HEK293 (cell line): ENCODE results near the gene LY6G6F.

Experiments used
- CTCF ChIA-PET: fragments of 350-600 bp; formaldehyde crosslinking; extraction: SDS; loops from one replicate; lab custom pipeline; 2021; ENCODE audit warnings: antibody characterized with exemption; lab: Yijun Ruan, JAX
- POLR2A ChIA-PET: fragments of 300-600 bp; formaldehyde crosslinking; extraction: SDS; loops from one replicate; lab custom pipeline; 2020; ENCODE audit warnings: antibody characterized with exemption, inconsistent platforms; lab: Yijun Ruan, JAX
- H3K27ac ChIP-seq: fragments of 200-500 bp; sonication (Bioruptor generic); 2 replicates; pipeline ENCODE4 v1.5.1; 2014; ENCODE audit warnings: low read depth, low read length, control low read depth, inconsistent platforms; ENCODE audit errors: extremely low read depth
- H3K36me3 ChIP-seq, 2 experiments: fragments of 200-500 bp in 1 of 2; sonication (Bioruptor generic) in 1 of 2; 1 replicate in 1 of 2; 2 replicates in 1 of 2; pipeline ENCODE4 v1.5.1; 2014 to 2017; ENCODE audit warnings: inconsistent platforms in 2 of 2, low read length in 2 of 2; ENCODE audit not compliant: control insufficient read depth in 2 of 2, insufficient read depth in 1 of 2
- H3K4me1 ChIP-seq: fragments of 200-500 bp; sonication (Bioruptor generic); 2 replicates; pipeline ENCODE4 v1.5.1; 2014; ENCODE audit warnings: mild to moderate bottlenecking, low read length, inconsistent platforms; ENCODE audit not compliant: control insufficient read depth, insufficient read depth
- H3K4me3 ChIP-seq: 2 replicates; pipeline ENCODE4 v1.5.1; 2011; ENCODE audit warnings: low read depth, mild to moderate bottlenecking, control low read depth, low read length, moderate library complexity
- H3K9me3 ChIP-seq: fragments of 200-500 bp; sonication (Bioruptor generic); 2 replicates; pipeline ENCODE4 v1.5.1; 2014; ENCODE audit warnings: low read depth, low read length, inconsistent platforms; ENCODE audit not compliant: control insufficient read depth, insufficient read depth
- GLIS1 ChIP-seq: fragments of 450-650 bp; formaldehyde crosslinking; IDR thresholded peaks from 2 replicates; pipeline ENCODE4 v1.5.1; 2016; ENCODE audit warnings: missing biosample characterization, missing genetic modification characterization
- KLF8 ChIP-seq: fragments of 450-650 bp; formaldehyde crosslinking; IDR thresholded peaks from 2 replicates; pipeline ENCODE4 v1.5.1; 2016; ENCODE audit warnings: missing biosample characterization, missing genetic modification characterization
- KLF9 ChIP-seq: fragments of 450-650 bp; formaldehyde crosslinking; IDR thresholded peaks from 2 replicates; pipeline ENCODE4 v1.5.1; 2016; ENCODE audit warnings: missing biosample characterization, missing genetic modification characterization, low read depth
- OSR2 ChIP-seq: fragments of 450-650 bp; formaldehyde crosslinking; IDR thresholded peaks from 2 replicates; pipeline ENCODE4 v1.5.1; 2016; ENCODE audit warnings: missing biosample characterization, missing genetic modification characterization
- PRDM1 ChIP-seq: fragments of 450-650 bp; formaldehyde crosslinking; IDR thresholded peaks from 2 replicates; pipeline ENCODE4; 2016; ENCODE audit warnings: missing biosample characterization, missing genetic modification characterization
- ZBTB21 ChIP-seq: fragments of 450-650 bp; formaldehyde crosslinking; IDR thresholded peaks from 2 replicates; pipeline ENCODE4 v1.5.1; 2017; ENCODE audit warnings: missing biosample characterization, missing genetic modification characterization
- ZNF138 ChIP-seq: fragments of 450-650 bp; formaldehyde crosslinking; IDR thresholded peaks from 2 replicates; pipeline ENCODE4 v1.5.1; 2016; ENCODE audit warnings: missing biosample characterization, missing genetic modification characterization, borderline replicate concordance
- ZNF19 ChIP-seq: fragments of 450-650 bp; formaldehyde crosslinking; IDR thresholded peaks from 2 replicates; pipeline ENCODE4; 2016; ENCODE audit warnings: missing biosample characterization, missing genetic modification characterization, low read depth
- TF ChIP-seq, protein P1 (sequence below): fragments of 450-650 bp; formaldehyde crosslinking; IDR thresholded peaks from 2 replicates; pipeline ENCODE4 v1.5.1; 2016; ENCODE audit warnings: missing biosample characterization, missing genetic modification characterization
- TF ChIP-seq, protein P2 (sequence below): fragments of 450-650 bp; formaldehyde crosslinking; optimal IDR thresholded peaks from 2 replicates; pipeline ENCODE3; 2016; ENCODE audit warnings: missing biosample characterization, mild to moderate bottlenecking, missing genetic modification characterization
- TF ChIP-seq, protein P3 (sequence below): fragments of 450-650 bp; formaldehyde crosslinking; IDR thresholded peaks from 2 replicates; pipeline ENCODE4 v1.5.1; 2016; ENCODE audit warnings: missing biosample characterization, missing genetic modification characterization

LY6G6F gene

DNA sequence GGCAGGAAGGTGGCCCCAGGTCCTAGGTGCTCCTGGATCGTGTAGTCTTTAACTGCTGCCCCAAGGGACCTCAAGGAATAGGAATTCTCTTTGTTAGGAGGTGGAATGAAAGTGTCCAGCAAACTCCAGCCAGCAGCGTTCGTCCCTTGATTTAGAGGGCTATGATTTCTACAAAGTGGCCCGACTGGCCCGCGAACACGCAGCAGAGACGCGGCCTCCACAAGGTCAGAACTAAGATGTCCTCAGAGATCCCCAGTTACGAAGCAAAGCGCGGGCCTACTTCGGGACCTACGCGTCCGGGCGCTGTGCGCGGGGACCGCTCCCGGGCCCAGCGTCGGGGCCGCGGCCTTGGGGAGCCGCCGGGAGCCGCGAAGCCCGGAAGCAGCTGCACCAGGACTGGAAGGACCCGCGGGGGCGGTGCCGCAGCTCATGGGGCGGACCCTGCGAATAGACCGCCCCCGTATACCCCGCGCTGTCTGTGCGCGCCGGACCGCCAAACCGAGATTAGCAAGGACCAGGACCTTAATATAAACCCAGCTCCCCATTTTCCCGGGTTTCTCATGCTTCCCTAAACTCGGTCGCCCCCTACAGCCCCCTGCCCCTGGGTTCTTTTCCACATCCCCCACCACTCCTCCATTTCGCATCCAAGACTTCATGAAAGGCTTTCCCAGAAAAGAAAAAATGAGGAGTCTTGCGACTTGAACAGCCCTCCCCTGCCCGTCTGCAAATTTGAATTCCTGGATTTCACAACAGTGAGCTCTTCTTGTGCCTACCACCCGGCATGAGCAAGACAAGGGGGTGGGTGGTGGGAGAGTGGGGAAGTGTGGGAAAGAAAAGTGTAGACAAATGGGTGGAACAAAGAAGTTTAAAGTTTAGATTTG lies 46.0 kb upstream of the LY6G6F start, which contains the start of gene C6orf47 (continued):
- TF ChIP-seq, protein P1, sequence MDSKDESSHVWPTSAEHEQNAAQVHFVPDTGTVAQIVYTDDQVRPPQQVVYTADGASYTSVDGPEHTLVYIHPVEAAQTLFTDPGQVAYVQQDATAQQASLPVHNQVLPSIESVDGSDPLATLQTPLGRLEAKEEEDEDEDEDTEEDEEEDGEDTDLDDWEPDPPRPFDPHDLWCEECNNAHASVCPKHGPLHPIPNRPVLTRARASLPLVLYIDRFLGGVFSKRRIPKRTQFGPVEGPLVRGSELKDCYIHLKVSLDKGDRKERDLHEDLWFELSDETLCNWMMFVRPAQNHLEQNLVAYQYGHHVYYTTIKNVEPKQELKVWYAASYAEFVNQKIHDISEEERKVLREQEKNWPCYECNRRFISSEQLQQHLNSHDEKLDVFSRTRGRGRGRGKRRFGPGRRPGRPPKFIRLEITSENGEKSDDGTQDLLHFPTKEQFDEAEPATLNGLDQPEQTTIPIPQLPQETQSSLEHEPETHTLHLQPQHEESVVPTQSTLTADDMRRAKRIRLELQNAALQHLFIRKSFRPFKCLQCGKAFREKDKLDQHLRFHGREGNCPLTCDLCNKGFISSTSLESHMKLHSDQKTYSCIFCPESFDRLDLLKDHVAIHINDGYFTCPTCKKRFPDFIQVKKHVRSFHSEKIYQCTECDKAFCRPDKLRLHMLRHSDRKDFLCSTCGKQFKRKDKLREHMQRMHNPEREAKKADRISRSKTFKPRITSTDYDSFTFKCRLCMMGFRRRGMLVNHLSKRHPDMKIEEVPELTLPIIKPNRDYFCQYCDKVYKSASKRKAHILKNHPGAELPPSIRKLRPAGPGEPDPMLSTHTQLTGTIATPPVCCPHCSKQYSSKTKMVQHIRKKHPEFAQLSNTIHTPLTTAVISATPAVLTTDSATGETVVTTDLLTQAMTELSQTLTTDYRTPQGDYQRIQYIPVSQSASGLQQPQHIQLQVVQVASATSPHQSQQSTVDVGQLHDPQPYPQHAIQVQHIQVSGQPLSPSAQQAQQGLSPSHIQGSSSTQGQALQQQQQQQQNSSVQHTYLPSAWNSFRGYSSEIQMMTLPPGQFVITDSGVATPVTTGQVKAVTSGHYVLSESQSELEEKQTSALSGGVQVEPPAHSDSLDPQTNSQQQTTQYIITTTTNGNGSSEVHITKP (tag by site-specific recombination) = peak; percentile 61
- TF ChIP-seq ZBTB21 (tag by site-specific recombination) = no peak
- TF ChIP-seq KLF8 (tag by site-specific recombination) = peak; percentile 60
- TF ChIP-seq, protein P2, sequence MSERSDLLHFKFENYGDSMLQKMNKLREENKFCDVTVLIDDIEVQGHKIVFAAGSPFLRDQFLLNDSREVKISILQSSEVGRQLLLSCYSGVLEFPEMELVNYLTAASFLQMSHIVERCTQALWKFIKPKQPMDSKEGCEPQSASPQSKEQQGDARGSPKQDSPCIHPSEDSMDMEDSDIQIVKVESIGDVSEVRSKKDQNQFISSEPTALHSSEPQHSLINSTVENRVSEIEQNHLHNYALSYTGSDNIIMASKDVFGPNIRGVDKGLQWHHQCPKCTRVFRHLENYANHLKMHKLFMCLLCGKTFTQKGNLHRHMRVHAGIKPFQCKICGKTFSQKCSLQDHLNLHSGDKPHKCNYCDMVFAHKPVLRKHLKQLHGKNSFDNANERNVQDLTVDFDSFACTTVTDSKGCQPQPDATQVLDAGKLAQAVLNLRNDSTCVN = peak; percentile 95
- TF ChIP-seq, all 188 proteins: peak for 46

DNA sequence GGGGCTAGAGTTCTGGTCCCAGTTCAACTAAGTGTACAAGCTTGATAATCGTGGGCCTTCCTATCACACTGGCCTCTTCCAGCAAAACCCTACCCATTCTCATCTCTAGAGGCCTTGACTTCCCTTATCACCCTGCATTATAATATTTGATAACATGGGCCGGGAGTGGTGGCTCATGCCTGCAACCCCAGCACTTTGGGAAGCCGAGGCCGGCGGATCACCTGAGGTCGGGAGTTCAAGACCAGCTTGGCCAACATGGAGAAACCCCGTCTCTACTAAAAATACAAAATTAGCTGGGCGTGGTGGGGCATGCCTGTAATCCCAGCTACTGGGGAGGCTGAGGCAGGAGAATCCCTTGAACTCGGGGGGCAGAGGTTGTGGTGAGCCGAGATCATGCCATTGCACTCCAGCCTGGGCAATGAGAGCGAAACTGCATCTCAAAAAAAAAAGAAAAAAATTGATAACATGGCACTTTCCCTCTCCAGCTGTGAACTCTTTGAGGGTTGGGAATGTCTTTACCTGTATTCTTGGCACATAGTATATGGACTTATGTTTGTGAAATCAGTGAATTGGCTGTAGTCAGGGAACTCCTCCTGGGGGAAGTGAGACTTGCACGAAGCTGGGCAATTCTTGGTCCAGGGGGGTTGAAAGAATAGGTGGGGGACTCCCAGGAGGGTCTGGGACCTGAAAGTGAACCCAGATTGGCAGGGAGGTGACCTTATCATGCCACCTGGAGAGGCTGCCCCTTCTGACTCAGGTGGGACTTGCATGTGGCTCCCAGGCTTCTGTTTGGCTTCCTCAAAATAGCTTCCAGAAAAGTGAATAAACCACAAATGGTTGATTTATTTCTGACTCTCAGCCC lies 45.2 kb upstream of the LY6G6F start:
- peak overlapping the region; percentile 59 for H3K27ac ChIP-seq
- TF ChIP-seq OSR2 (tag by site-specific recombination) = 0 out of 2 replicates have a peak, but pooled peaks have one; percentile 20
- peak; percentile 60; the same call in 1 of the 2 replicates for TF ChIP-seq GLIS1 (tag by site-specific recombination)
- TF ChIP-seq PRDM1 (tag by site-specific recombination) = peak; percentile 89
- TF ChIP-seq ZNF138 (tag by site-specific recombination) = no peak
- TF ChIP-seq, protein P3, sequence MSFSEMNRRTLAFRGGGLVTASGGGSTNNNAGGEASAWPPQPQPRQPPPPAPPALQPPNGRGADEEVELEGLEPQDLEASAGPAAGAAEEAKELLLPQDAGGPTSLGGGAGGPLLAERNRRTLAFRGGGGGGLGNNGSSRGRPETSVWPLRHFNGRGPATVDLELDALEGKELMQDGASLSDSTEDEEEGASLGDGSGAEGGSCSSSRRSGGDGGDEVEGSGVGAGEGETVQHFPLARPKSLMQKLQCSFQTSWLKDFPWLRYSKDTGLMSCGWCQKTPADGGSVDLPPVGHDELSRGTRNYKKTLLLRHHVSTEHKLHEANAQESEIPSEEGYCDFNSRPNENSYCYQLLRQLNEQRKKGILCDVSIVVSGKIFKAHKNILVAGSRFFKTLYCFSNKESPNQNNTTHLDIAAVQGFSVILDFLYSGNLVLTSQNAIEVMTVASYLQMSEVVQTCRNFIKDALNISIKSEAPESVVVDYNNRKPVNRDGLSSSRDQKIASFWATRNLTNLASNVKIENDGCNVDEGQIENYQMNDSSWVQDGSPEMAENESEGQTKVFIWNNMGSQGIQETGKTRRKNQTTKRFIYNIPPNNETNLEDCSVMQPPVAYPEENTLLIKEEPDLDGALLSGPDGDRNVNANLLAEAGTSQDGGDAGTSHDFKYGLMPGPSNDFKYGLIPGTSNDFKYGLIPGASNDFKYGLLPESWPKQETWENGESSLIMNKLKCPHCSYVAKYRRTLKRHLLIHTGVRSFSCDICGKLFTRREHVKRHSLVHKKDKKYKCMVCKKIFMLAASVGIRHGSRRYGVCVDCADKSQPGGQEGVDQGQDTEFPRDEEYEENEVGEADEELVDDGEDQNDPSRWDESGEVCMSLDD (tag by site-specific recombination) = 0 out of 2 replicates have a peak, but pooled peaks have one; percentile 44
- 0 out of 2 replicates have a peak, but pooled peaks have one; percentile 16 for TF ChIP-seq KLF9 (tag by site-specific recombination)
- no peak for TF ChIP-seq ZNF19
- H3K9me3 ChIP-seq = no peaks in the 10 kb centered on the region
- H3K36me3 ChIP-seq = peaks cover 0 to 43% of the 10 kb centered on the region in 2 experiments; a peak in 2 of 3 replicates
- ChIA-PET CTCF (interaction anchor here (0.6 to 1.5 kb wide), 8 partner anchors 9 to 595 kb away, joined by 3 to 16 read pairs (median 4); partner anchors contain the start of gene BAG6), POLR2A (interaction anchor here (0.6 to 7.4 kb wide), 36 partner anchors 8 to 1310 kb away, joined by 3 to 180 read pairs (median 5); partner anchors contain the start of genes ABHD16A, APOM, ATP6V1G2 and BAG6)
- peaks cover 6% of the 10 kb centered on the region; the same call in 1 of the 2 replicates for H3K4me1 ChIP-seq
- H3K4me3 ChIP-seq = peak overlapping the region; percentile 67; the same call in 1 of the 2 replicates
